Mononuclear cell (primary cell): ENCODE measurements around the gene IGSF9B. TPM values are rescaled to one million over a fixed set of nuclear protein-coding genes. Genes with fewer than 3 reads are reported as not detected.

Experiments
- H3K27me3 ChIP-seq: 2 replicates; pipeline ENCODE4 v1.6.0; 2011; ENCODE audit warnings: low read length, control low read depth; ENCODE audit not compliant: insufficient read depth
- H3K4me1 ChIP-seq: 2 replicates; pipeline ENCODE4 v1.5.1; 2011; ENCODE audit warnings: mild to moderate bottlenecking, low read length, control low read depth; ENCODE audit not compliant: insufficient read depth
- H3K4me3 ChIP-seq: 2 replicates; pipeline ENCODE4 v1.5.1; 2011; ENCODE audit warnings: mild to moderate bottlenecking, low read length, moderate library complexity
- H3K9me3 ChIP-seq: 2 replicates; pipeline ENCODE4 v1.5.1; 2011; ENCODE audit warnings: low read depth, mild to moderate bottlenecking, control low read depth, low read length
- total RNA-seq: library from RNA; depleted of rRNA; stranded (reverse); fragments of >200 nt; gene quantifications from one replicate; pipeline ENCODE4 v1.2.3, GENCODE V29; 2012

IGSF9B gene
- total RNA-seq, 1 donor: 4.3 TPM

GRCh38 chr11:133901316-133901715 is 55.5 kb downstream of the IGSF9B start:
- Histone ChIP-seq H3K4me1 (no peaks in the 10 kb centered on the region), H3K4me3 (no peak overlapping the region), H3K27me3 (no peaks in the 10 kb centered on the region), H3K9me3 (no peaks in the 10 kb centered on the region)

- H3K9me3 ChIP-seq: no peaks in the 10 kb centered on the region
- no peaks in the 10 kb centered on the region for H3K27me3 ChIP-seq
- H3K4me1 ChIP-seq: no peaks in the 10 kb centered on the region
- H3K4me3 ChIP-seq: no peak overlapping the region
Measured at GRCh38 chr11:133900176-133901105, 56.3 kb downstream of the IGSF9B start.

- H3K4me1 ChIP-seq: no peaks in the 10 kb centered on the region
- no peaks in the 10 kb centered on the region for H3K27me3 ChIP-seq
- H3K9me3 ChIP-seq: no peaks in the 10 kb centered on the region
- no peak overlapping the region for H3K4me3 ChIP-seq
Measured at GRCh38 chr11:133898770-133899115, 58.0 kb downstream of the IGSF9B start.

- H3K9me3 ChIP-seq: no peaks in the 10 kb centered on the region
- H3K4me3 ChIP-seq: no peak overlapping the region
- H3K27me3 ChIP-seq: no peaks in the 10 kb centered on the region
- no peaks in the 10 kb centered on the region for H3K4me1 ChIP-seq
Measured at GRCh38 chr11:133898031-133898769, 58.6 kb downstream of the IGSF9B start.

DNA sequence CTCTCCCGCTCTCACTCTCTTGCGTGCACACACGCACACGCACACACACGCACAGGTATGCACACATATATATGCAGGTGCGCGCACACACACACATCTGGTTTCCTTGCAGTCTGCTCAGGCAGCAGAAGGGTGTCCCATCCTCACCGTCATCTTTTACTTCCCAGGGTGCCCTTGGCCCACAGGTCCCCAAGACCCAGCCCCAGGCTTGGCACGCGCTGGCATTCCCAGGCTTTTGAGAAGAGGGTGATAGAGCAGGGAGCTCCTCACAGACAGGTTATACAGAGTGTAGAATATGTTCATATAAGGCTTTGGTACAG is 59.5 kb downstream of the IGSF9B start:
- Histone ChIP-seq H3K4me1 (no peaks in the 10 kb centered on the region), H3K9me3 (no peaks in the 10 kb centered on the region), H3K27me3 (no peaks in the 10 kb centered on the region), H3K4me3 (no peak overlapping the region)

DNA sequence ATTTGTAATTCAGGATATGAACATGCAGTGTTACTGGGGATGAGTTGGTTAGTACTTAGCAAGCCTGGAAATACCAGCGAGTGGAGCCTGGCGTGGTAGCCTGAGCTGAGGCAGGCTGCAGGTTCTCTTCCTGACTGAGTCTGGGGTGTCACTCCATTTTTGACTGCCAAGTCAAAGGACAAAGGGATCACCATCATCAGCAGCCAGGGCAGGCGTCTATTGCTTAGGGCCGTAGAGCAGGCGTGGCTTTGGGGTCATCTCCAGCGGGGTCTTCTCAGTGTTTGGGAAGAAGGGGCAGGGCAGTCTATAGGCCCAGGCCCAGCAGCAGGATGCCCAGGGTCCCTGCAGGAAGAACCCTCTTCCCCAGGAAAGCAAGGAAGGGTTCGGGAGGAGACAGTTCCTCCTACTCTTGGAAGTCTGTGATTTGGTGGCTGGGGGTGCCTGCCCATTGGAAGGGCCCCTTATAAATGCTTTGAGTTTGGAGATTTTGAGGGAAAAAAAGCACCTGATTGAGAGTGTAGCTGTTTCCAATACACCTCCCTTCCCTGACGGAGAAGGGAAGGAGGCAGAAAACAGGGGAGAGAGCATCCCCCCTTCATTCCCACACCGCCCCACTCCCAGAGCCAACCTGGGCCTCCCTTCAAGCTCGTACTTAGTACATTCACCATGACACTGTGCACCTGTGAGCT is 60.0 kb downstream of the IGSF9B start:
- Histone ChIP-seq H3K4me3 (no peak overlapping the region), H3K27me3 (no peaks in the 10 kb centered on the region), H3K9me3 (no peaks in the 10 kb centered on the region), H3K4me1 (no peaks in the 10 kb centered on the region)

GRCh38 chr11:133896028-133896427 is 60.7 kb downstream of the IGSF9B start:
- Histone ChIP-seq H3K9me3 (no peaks in the 10 kb centered on the region), H3K4me1 (no peaks in the 10 kb centered on the region), H3K27me3 (no peaks in the 10 kb centered on the region), H3K4me3 (no peak overlapping the region)

- no peaks in the 10 kb centered on the region for H3K27me3 ChIP-seq
- no peaks in the 10 kb centered on the region for H3K9me3 ChIP-seq
- no peak overlapping the region for H3K4me3 ChIP-seq
Measured at GRCh38 chr11:133895551-133895950, 61.2 kb downstream of the IGSF9B start.

DNA sequence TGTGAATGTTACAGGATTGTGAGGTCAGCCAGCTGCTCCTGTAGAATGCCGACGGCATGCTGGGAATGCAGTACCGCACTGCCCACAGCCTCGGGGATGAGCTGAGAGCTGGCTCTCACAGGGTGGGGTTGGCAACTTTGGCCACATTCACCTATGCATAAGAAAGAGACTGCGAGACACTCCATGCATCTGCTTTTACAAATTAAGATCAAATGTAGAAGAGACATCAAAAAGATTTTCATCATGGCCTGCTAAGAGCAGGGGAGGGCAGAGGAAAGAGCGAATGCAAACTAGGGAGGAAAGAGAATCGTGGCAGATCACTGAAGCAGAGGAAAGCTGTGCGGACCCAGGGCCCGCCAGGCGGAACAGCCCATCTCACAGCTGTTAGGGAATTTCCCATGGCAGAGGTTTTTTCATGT is 61.7 kb downstream of the IGSF9B start:
- H3K9me3 ChIP-seq: no peaks in the 10 kb centered on the region

More at GRCh38 chr11:133895551-133895950, 61.2 kb downstream of the IGSF9B start:
- no peaks in the 10 kb centered on the region for H3K4me1 ChIP-seq

DNA sequence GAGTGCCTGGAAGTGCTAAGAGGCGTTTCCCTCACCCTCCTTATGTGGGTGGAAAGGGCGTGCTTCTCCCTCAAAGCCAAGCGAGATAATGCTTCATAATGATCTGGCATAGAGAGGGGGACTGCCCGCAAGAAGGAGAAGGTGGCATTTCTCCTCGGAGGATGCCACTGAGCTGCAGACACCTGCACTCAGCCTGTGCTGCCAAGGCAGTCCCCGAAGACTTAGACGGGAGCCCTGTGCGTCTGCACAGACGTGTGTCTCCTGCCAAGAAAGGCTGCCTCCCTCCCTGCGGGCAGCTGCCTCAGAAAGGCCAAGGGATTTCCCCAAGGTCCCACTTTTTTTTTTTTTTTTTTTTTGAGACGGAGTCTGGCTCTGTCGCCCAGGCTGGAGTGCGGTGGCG is 63.4 kb downstream of the IGSF9B start:
- Histone ChIP-seq H3K27me3 (no peaks in the 10 kb centered on the region), H3K4me3 (no peak overlapping the region), H3K4me1 (no peaks in the 10 kb centered on the region), H3K9me3 (no peaks in the 10 kb centered on the region)

More for the DNA sequence above, 61.7 kb downstream of the IGSF9B start:
- H3K27me3 ChIP-seq: no peaks in the 10 kb centered on the region
- no peak overlapping the region for H3K4me3 ChIP-seq
- H3K4me1 ChIP-seq: no peaks in the 10 kb centered on the region

DNA sequence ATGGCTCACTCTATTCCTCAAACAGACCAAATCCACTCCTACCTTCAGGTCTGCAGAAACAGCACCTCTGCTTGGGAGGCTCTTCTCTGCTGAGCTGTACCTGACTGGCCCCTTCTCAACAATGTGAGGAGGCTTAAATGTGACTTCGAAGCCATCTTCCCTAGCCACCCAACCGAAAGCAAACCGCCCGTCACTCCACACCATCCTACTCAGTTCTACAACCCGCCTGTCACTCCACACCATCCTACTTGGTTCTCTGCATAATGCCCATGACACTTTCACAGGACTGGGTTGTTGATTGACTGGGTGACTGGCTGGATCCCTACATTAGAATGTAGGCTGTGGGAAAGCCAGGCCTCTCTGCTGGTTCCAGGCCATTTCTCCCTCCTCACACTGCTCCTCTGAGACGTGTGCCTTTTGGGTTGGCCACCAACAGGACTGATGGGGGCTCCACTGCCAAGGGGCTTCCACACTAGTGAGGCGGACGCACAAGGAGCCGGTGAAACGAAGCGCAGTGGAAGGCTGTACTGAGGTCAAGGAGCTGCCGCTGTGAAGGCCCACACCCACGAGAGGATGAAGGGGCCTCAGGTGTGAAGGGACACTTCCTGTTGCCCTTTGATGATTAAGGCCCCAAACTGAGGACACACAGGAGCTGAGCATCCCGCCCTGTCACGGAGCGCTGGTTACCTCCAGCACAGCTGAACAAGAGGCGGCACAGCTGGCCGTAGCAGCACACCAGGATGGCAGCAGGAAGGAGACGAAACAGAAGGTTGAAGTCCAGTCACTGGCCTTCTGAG is 64.0 kb downstream of the IGSF9B start:
- Histone ChIP-seq H3K27me3 (no peaks in the 10 kb centered on the region), H3K9me3 (no peaks in the 10 kb centered on the region), H3K4me1 (no peaks in the 10 kb centered on the region), H3K4me3 (no peak overlapping the region)

GRCh38 chr11:133892126-133892525 is 64.6 kb downstream of the IGSF9B start:
- H3K4me3 ChIP-seq: no peak overlapping the region
- no peaks in the 10 kb centered on the region for H3K27me3 ChIP-seq
- no peaks in the 10 kb centered on the region for H3K9me3 ChIP-seq
- H3K4me1 ChIP-seq: no peaks in the 10 kb centered on the region

DNA sequence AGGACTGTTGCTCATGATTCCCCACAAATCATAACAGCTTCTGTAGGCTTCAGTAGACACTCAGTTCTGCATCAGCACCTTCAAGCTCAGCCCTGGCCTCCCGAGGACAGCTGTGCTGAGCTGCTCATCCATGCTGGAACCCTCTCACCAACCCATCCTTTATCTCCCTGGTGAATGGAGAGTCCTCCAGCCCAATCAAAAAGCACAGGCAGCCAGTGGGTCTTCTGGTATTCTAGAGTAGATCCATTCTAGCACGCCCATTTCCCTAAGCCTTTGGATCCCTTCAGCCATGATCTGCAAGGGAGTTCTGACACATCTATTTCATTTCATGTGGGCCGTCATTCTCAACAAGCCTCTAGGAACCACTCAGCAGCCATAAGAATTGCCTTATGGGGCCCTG is 66.9 kb downstream of the IGSF9B start:
- Histone ChIP-seq H3K27me3 (no peaks in the 10 kb centered on the region), H3K4me3 (no peak overlapping the region), H3K9me3 (no peaks in the 10 kb centered on the region), H3K4me1 (no peaks in the 10 kb centered on the region)

DNA sequence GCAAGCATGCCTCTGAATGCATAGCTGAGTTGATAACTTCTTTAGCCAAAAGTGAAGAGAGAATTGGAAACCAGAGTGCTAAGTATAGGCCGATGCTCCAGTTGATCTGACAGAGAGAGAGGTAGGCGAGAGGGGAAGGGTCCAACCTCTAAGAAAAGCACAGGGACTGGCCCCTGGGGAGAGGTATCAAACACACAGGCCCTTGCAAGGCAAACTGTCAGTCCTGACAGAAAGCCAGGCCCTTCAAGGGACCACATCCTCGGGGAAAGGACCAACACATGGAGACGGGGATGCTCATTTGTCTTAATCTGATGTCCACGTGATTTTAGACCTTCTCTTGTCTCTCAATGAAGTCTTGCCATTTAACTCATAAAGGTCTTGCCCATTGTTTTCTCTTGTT is 67.6 kb downstream of the IGSF9B start:
- Histone ChIP-seq H3K9me3 (no peaks in the 10 kb centered on the region), H3K4me3 (no peak overlapping the region), H3K27me3 (no peaks in the 10 kb centered on the region), H3K4me1 (no peaks in the 10 kb centered on the region)
